GM10847 (cell line): ENCODE data around the gene GABBR2.

Source experiments
- POLR2A ChIP-seq: IDR thresholded peaks from 2 replicates; pipeline ENCODE4 v1.6.1; 2011; ENCODE audit not compliant: insufficient read length; ENCODE audit errors: extremely low read depth

The GABBR2 gene

DNA sequence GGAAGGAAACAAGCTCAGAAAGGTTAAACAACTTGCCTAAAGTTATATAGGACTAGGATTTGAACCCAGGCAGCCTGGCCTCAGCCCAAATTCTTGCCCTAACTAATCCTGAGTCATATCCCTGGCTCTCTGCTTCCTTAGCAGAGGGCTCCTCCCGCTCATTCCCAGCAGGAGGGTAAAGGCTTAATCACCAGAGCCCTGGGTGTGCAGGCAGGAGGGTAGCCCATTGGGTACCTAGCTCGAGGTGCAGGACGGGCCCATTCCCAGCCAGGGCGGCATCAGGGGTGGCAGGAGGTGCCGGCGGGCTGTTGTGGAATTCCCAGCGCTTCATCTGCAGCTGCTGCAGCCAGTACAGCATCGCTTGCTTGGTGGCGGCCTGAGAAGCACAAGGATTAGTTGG, 457.2 kb downstream of the GABBR2 start:
- no peak for TF ChIP-seq POLR2A

DNA sequence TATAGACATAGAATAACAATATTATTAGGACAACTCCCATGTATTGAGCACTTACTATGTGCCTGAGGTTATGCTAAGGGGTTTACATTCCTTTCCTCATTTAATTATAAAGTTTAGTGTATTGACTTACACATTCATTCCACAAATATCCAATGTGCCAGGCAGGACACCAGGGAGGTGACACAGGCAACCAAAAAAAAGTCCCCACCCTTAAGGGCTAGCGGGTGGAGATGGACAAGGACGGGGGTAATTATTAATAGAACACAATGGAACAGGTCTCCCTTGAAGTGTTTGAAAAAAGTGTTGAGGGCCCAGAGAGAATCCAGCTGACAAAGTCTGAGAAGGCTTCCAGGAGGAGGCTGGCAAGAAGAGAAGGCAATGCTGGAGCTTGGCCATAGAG, 459.0 kb downstream of the GABBR2 start:
- no peak for TF ChIP-seq POLR2A

DNA sequence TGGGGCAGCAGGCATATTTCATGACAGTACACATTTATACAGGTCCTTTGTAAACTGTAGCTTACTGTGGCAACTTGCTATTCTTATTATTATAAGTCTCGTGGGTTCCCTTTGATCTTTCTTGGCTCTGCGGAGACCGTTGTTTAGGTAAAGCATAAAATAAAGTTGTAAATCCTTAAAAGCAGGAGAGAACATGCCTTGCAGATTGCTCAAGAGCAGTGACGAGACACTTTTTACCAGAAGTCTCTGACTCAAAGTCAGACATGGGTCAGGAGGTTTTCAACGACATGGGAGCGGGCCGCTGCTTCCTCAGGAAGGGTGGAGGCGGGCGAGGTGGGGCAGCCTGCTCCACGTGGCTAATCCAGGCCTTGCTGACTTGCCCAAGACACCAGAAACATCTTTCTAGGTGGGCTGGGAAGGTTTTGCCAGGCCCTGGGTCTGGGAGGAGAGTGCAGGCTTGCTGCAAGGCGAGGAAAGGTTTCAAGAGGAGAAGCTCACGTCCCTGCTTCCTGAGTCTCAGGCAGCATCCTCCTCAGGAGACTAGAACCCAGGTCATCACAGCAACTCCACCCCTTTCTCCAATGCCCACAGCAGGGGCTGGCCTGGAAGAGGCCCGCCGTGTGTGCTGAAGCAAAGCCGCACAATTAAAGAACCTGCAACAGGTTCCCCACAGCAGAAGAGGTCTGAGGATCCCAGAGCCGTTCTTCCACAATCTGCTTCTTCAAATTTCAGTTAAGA, 459.8 kb downstream of the GABBR2 start:
- no peak for TF ChIP-seq POLR2A

DNA sequence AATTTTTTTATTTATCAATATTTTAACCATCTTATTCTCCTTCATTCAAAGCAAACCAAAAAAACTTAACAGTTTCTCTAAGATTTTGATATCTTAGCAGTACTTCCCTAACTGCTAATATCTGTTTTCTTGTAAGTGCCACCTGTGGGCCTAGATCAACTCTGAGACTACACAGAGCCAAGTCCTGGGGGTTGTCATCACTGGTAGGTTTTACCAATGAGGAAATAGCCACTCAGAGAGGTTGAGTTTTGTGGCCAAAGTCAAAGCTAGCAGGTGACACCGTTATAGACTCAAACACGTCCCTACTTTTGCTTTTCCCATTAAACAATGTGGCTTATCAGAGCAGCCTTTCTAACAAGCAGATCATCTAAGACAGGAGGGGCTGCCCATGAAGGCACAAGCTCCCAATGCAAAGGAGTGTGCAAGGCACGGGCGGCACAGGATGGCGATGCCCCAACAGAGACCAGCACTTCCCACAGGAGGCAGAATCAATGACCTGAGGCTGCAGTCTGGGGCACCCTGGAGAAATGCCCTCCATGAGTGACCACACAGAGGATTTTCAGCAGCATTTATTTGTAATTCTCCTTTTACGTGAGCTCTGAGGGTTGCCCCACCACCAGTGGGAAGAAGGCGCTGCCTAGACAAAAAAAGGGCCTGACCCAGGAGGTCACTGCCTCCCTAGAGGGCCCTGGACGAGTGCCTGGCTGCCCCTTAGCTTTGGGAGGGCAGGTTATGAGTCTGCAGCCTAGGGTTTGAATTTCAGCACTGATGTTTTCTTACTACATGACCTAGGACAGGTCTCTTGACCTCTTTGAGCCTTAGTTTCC, 460.7 kb downstream of the GABBR2 start:
- TF ChIP-seq POLR2A: no peak

DNA sequence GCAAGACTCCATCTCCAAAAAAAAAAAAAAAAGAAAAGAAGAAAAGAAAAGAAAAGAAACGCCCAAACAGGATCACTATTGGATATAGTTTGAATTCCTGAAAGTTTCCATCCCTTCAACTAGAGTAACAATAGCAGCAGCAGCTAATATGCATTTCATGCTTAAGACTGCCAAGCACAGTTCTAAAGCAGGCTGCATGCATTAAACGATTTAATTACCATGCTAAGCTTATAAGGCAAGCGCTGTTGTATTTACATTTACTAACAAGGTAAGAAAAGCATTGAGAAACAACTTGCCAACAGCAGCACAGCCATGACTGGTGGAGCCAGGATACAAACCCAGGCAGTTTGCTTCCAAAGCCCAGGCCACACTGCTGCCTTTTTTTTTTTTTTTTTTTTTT, 466.3 kb downstream of the GABBR2 start:
- TF ChIP-seq POLR2A: no peak

DNA sequence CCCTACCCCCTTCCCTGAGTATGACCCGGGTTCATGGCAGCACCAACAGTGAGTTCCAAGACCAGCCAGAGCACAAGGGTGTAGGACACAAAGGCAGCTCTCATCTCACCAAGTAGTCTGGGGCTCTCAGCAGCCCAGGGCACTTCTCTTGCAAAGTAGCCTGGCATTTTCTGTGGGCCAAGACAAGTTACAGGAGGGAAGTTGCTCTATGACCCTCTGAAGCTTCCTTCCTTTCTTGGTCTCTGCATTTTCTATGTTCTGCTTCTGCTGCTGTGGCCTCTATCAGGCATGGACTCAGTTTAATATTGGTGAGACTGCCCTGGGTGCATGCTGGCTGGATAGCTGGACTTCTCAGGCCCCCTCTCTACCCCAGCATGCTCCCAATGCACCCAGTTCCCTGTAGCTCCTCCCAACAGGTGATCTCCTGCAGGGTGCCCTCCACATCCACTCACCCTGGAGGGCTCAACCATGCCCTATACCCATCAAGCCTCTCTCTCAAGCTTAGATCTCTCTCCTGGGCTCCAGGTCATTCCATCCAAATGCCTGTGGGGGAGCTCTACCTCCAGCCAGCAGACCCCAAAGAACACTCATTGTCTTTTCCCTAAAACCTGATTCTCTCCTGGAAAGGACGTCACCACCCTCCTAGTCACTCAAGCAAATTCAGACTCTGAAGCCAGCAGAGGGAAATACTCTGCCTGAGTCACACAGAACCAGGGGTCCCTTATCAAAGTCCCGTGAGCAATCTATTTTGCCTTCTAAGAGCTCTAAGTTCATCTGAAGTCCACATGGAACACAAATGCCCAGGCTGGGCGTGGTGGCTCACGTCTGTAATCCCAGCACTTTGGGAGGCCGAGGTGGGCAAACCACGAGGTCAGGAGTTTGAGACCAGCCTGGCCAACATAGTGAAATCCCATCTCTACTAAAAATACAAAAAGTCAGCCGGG, 467.1 kb downstream of the GABBR2 start:
- no peak for TF ChIP-seq POLR2A

DNA sequence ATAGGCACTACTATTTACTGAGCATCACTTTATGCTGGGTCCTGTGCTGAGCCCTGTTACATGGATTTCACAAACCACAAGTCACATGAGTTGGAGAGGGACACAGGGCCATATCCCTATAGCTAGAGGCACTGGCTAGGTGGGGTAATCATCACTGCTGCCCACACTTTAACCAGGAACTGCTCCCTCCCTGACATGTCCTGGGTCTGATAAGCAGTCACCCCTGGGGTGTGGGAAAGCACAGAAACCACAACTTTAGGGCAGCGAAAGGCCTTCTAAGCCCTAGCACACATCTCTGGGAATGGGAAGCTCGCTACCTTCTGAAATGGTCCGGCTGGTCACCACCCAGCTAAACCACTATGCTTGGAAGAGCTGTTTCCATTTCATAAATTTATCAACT, 468.3 kb downstream of the GABBR2 start:
- no peak for TF ChIP-seq POLR2A
